HG03558 (cell line): Measurements from ENCODE around the gene NOSIP.

Experiments
- ATAC-seq: cut with Tn5 transposase; IDR thresholded peaks from one replicate; pipeline ENCODE4 v1.9.1; 2021; ENCODE audit warnings: moderate number of reproducible peaks; ENCODE audit not compliant: unreplicated experiment; ENCODE audit errors: extremely low read depth

NOSIP gene

GRCh38 chr19:49514151-49514550, 66.2 kb downstream of the NOSIP start:
- no peak for ATAC-seq

GRCh38 chr19:49513746-49514118, 66.6 kb downstream of the NOSIP start:
- no peak for ATAC-seq

GRCh38 chr19:49512970-49513745, 67.2 kb downstream of the NOSIP start:
- no peak for ATAC-seq

GRCh38 chr19:49507803-49508494, 72.4 kb downstream of the NOSIP start:
- no peak for ATAC-seq

GRCh38 chr19:49506575-49507105, 73.7 kb downstream of the NOSIP start:
- ATAC-seq, result no peak
